Endometrium (tissue), 2 donors: ENCODE results near the gene AMOTL2.

Source experiments
- FAIRE-seq: peaks from 2 replicates; lab custom pipeline; 2012; peaks lifted over from hg19 to GRCh38; lab: Jason Lieb, UNC
- donor health status: control.
- donor health status: control.

The AMOTL2 gene

DNA sequence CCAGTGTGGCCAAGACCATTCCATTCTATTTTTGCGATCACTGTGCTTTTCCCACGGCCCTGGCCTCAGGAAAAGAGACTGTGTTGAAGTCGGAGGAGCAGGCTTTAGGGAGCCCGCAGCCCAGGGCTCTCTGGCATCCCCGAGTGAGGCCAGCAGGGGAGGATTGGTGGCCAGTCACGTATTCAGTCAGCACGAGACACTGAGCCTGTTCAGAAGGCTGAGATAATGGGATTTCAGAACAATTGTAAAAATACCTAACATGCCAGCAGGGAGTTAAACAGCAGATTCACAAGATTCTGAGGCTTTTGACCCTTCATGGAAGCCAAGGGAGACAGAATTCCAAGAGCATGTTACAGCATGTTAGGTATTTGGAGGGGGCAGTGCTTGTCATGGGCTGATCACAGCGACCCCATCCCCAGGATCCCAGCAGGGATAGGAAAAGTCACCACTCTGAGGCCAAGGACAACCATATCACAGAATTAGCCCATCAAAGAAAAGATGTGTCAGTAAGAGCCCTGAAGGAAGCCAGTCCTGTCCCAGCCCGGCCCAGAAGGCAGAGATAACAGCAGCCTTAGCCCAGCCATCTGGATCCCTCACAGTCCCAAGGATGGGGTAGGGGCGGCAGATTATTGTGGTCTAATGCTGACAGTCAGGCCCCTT lies 40.6 kb downstream of the AMOTL2 start:
- no peak for FAIRE-seq

DNA sequence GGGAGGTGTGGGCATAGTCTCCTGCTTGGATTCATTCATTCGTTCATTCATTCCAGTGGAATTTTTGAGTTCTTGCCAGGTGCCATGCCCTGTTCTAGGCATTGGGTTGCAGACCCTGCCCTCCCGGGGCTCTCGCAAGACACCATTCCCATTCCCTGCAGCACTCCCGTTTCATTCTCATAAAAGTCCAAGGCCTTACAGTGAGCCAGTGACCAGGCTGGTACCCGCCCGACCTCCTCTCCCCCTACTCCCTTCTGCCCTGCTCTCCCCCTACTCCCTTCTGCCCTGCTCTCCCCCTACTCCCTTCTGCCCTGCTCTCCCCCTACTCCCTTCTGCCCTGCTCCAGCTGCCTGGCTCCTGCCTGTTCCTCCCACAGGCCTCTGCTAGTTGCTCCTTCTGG lies 41.9 kb downstream of the AMOTL2 start:
- FAIRE-seq = no peak

DNA sequence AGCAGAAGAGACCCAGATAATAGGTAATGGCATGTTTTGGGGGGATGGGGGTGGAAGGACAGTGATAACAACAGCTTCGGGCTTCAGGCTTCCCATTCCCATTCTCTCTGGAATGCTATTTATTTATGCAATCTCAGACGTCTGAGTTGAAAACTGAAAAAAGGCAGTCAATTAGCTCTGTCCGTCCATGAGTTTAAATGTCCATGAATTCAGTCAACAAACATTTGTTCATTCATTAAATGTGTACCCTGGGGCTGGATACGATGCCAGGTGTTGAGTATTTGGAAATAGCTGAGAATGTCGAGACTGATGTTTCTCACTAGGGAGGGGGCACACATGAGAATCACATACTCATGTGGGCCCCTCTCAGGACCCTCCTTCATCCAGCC lies 42.4 kb downstream of the AMOTL2 start:
- no peak for FAIRE-seq

DNA sequence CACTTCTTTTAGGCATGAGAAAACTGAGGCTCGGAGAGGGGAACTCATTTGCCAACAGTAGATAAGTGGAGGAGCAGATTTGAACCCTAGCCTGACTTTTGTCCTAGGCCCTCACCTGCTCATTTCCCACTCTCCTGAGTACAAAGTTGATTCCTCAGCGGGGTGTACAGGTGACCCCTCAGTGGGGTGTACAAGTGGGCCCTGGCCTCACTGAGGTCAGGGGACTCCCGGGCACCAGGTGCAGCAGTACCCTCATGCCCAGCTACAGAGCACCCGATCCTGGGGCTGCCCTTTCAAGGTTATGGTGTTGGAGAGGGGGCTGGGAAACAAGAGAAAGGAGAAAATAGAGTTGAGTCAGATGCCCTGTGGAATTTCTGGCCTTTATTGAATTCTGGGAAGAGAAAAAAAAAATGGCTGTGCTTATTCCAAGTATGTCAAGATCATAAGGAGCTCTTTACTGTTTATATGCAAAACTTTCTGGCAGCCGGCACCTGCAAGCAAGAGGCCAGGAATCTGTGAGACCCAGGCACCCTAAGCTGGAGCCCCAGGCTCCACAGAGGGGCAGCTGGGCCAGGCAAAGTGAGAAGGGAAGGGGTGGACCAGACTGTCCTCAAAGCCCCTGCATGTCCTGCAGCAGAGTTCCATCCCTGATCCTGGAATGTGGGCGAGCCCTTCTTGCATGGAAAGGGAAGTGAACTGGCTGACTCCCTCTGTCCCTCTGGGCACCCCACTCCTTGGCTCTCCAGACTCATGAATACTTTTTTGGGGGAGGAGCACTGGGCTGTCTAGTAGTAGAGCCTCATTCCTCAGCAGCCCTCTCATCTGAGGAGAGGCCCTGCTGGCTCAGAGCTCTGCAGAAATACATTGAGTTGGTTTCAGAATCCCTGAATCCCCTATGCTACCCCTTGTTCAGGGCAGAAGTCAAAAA lies 43.1 kb downstream of the AMOTL2 start:
- FAIRE-seq = no peak

DNA sequence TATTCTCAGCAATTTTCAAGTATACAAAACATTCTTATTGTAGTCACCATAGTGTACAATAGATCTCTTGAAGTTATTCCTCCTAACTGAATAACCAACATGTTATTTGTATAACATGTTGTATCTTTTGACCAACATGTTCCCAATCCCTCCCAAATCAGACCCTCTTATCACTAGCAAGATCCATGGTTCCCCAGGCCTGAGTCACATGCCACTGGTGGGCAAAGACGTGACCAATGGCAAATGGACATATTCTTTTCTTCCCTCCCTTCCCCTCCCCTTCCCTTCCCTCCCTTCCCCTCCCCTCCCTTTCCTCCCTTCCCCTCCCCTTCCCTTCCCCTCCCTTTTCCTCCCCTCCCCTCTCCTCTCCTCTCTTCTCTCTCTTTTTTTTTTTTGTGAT lies 45.4 kb downstream of the AMOTL2 start:
- no peak for FAIRE-seq

DNA sequence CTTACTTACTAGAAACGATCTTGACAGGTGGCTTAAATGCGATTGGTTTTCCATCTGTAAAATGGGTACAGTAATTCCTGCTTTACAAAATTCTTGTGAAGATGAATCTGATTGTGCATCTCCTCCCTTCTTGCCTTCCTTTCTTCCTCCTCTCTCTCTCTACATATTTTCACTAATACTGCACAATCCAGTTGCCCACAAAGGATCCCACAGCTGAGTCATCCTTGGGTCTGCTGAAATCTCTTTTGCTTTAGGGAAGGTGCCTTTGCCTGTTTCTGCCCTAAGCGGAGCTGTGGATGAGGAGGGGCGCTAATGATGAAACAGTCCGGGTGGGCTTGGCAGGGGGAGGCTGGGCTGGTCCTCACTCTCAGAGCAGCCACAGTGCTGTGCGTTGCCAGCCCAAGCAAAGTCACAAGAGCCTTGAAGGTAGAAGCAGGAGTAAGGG lies 46.1 kb downstream of the AMOTL2 start:
- no peak for FAIRE-seq

DNA sequence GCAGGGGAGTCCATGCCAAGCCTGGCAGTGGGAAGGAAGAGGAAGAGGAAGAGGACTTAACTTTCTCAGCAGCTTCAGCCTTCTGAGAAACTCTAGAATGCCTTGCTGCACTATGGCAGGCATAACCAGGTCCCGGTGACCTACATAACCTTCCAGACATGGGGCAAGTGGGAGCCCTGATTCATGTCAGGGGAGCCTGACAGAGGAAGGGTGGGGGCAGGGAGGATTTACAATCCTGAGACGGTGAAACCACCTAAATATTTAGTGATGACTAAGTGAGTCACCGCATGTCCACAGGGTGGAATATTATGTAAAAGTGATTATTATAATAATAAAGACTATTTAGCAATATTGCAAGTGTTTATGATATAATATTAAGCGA lies 46.7 kb downstream of the AMOTL2 start:
- FAIRE-seq = no peak

DNA sequence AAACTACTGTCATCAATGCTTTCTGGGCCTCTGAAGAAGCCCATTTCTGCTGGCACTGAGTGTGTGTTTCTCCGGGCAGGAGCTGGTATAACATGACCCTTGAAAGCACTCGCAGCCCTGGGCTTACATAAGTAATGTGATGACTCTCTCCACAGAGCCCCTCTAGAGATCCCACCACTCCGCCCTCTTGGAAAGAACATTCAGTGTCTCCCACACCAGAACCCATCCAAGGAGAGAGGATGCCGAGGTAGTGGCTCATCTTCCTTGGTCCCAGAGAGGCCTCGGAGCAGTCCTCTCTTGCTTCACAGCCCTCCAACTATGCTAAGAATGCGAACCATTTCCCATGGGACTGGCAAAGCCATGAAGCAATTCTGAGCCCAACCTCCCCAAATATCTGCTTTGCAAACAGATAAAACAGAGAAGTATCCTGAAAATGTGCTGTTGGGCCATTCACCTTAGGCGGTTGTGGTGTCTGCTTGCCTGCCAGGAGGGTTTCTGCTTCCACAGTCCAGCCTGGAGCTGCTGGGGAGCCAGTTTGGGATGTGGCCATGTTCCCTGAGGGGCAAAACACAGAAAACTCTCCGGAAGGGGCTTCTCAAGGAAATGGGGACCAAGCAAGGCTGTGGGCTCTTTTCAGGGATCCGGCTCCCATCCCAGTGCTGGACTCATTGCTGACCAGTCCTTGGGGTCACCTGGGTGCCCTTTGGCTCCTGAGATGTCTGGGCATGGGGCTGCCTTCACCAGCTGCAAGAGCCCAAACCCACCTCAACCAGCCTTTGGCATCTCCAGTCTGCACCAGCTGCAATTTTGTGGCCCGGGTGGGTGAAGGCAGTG lies 47.3 kb downstream of the AMOTL2 start:
- no peak for FAIRE-seq

DNA sequence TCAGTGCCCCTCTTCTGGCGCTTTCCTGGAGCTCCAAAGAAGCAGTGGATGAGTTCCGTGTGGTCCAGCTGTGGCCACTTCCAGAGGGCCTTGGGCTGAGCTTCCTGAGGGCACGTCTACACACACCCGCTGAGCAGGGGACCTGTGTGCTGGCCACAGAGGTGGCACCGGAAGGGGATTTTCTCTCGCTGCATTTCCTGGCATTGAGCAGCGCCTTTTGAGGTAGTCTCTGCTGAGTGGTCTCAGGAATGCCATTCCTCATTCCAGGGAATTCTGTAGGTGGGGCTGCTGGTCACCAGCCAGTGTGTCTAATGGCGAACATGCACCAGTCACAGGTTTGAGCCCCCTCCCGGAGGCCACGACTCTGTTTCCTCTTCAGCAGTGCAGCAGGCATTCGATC lies 48.1 kb downstream of the AMOTL2 start:
- FAIRE-seq = no peak

DNA sequence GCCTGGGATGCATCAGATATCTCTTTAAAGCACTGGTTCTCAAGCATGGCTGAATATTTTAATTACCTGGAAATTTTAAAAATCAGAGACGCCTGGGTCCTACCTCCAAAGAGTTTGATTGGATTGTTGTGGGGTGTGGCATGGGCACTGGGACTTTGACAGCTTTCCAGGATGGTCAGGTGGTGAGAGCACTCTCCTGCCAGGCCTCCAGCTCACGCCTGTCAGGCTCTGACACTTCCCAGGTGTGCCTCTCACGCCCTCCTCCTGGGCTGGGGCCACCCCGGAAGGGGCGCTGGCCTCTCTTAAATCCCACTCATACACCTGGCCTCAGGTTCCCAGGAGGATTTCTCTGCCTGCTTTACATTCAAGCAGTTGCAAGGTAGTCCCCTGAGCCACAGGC lies 48.5 kb downstream of the AMOTL2 start:
- FAIRE-seq = no peak

DNA sequence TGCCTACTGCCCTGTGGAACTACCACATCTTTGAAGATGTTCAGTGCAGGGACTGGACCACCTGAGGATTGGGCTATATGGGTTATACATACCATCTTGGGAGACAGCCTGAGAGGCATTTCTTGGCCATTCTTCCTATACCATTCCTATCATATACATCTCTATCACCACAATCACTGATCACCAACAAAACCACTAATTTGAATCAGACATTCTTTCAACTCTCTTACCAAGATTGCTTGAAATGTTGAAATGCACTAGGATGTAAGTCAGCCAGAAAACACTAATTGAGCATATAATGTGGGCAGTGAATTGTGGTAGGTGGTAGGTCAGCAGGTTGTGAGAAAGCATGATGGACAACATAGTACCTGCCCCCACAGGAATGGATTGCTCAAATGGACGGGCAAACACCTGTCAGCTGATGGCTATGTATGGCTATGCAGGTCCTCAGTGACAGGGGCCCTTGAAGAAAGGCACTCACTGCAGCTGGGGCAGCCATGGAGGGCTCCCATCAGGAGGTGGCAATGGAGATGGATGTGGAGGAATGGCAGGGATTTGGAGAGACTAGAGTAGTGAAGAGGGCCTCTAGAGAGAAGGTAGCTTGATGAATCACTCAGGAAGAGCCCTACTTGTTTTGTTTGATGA lies 49.1 kb downstream of the AMOTL2 start:
- FAIRE-seq = no peak

DNA sequence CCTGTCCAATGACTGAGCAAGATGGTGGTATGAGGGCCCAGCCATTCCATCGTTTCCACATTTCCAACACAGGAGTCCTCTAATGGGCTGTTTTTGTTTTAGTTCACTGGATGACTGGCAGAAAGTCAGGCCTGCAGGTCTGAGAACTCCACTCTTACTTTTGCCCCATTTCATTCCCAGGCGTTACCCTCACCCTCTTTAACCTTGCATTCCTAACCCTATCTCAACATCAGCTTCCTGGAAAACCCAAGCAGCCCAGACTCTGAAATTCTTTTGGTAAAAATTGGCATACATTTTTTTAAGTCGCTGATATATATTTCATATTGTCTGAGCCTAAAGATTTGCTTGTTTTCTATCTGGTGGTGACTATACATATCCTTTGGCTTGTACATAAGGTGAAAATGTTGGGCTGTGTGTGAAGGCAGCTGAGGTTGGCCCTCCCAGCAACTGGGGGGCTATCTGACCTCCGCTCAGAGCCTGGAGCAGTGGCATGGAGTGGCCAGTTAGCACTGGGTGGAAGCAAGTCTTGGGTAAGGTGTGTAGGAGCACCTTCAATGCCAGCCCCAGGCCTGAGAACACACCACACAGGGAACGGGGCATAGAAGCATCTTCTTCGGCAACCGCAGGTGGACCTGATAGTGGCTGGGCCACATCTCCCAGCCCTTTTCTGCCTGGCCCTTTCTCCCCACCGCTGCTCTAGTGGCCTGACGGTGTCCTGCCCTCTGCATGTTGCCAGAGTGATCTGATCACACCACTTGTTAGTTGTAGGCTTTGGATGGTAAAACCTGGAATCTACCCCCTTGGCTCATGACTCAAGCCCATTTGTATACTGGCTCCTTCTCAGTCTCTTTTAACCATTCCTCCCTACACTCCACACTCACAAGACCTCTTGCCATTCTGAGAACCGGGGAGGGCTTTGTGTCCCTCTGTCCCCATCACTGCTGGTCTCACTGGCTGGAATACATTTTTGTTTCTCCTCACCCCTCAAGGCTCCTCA lies 50.0 kb downstream of the AMOTL2 start:
- no peak for FAIRE-seq

DNA sequence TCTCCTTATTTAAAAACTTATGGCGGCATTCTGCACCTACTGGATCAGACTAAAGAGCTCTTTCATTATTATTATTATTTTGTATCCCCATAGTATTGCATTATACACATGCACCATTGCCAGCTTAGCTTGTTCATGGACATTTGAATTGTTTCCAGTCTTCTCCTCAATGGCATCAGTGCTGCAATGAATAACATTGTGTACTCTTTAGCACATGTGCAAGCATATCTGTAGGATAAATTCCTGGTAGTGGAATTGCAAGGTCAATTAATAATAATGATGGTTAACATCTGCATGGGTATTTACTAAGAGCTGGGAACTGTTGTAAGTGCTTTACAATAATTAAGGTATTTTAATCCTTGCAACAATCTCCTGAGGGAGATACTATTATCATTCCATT lies 52.0 kb downstream of the AMOTL2 start:
- FAIRE-seq = no peak

DNA sequence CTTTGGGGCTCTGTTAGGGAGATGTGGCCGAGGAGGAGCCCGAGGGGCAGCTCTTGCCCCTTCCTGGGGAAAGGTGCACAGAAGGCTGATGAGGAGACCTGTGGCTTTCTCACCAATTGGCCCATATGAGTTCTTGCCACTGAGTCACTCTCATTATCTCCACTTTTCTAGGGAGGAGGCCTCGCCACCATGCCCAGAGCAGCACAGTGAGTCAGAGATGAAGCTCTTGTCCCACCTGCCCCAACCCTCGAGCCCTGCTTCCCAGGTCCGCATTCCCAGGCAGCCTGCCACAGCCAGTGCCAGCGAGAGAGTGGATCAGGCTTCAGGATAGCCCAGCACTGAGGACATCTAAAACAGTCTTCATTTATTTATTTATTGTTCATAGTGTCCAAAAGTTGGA lies 53.5 kb downstream of the AMOTL2 start:
- no peak for FAIRE-seq

DNA sequence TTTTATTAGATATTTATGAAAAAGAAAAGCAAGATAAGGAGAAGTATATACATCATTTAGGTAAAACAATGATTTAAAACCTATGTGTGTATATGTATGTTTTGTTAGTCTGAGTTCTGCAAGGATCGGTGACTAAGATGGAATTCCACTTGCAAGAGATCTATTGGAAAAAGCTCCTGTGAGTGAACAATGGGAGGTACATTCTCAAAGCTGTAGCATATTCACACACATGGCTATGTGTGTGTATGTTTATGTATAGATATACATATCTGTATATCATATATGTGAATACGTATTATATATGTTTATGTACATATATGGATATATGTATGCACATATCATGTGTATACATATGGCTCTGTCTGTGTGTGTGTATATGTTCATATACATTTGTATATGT lies 54.3 kb downstream of the AMOTL2 start:
- FAIRE-seq = no peak

DNA sequence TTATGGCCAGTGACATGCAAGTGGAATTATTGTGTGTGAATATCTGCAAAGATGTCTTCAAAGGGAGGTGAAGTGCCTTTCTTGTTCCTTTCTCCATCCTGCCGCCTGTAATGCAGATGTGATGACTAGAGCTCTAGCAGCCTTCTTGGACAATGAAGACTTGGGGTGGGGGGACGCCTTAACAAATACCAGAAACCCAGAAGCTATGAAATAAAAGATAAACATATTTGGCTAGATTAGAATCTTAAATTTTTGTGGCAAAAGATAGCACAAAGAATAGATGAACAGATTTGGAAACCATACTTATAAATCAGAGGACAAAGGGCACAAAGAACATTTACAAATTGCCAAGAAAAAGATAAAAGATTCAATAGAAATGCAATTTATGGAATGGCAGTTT lies 56.1 kb downstream of the AMOTL2 start:
- FAIRE-seq = no peak

DNA sequence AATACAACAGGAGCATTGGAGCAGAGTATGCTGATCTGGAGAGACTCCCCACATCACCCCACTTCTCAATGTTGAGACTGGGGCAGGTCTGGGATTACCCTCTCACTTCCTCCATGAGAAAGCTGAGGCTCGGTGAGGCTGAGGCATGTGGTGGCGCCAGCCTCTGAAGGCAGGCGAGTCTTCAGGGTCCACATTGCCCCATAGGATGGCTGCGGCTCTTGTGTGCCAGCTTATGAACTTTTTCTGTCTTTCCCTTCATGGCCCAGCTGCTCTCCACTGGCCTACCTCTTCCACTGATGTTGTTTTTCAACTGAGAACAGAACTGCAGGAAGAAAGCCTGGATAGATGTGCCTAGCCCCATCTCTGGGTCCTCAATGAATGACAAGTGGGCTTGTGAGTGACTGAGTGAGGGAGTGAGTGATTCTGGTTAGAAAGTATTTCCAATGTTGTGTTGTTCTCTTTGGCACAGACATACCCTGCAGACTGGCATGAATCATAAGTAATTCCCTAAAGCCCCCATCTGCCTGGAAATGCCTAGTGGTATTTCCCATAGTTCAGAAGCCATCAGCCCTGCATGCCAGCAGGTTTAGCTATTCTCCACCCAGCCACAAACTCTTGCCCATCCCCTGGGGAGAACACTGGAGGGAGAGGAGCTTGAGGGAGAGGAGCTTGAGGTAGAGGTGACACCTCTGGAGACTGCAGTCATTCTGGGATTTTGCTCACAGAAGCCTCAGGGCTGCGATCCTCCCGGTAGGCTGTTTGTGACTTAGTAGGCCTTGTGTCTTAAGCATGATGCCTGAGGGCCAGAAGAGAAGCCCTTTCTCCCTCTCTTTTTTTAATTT lies 56.9 kb downstream of the AMOTL2 start:
- FAIRE-seq = no peak

DNA sequence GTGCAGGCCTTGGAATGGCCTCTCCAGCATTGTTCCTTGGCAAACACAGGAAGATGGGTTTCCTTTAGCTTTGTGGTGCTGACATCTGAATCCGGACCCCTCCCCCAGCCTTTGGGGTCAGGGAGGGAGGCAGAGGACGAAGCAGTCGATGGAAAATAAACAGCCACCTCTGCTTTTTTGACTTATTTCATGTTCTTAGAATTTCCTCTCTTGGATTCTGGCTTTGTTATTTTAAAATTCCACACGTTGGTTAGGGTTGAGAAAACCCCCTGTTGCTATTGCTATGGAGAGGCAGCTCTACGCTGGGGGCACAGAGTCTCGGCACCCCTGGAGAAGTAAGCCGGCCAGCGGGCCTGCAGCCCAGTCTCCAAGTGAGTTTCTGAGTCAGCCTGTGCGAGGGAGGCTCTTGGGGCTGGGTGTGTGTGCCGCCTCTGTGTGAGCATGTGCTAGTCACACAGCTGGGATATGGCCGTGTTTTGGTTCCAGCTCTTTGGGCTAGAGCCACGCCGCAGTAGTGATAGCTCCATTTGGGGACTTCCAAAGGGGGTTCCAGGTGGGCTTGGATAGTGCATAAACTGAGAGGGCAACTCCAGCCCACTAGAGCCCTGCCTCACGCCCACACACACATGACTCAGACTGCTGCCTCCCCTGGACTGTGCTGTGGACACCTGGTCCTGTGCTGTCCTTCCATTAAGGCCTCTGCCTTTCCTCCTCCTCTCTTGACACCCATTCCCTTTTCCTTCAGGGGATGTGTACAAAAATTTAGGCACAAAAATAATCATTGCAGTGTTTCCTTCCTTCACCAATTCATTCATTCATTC lies 58.8 kb downstream of the AMOTL2 start:
- FAIRE-seq = no peak
